ENCODE data around the gene NOTCH3.

DNA sequence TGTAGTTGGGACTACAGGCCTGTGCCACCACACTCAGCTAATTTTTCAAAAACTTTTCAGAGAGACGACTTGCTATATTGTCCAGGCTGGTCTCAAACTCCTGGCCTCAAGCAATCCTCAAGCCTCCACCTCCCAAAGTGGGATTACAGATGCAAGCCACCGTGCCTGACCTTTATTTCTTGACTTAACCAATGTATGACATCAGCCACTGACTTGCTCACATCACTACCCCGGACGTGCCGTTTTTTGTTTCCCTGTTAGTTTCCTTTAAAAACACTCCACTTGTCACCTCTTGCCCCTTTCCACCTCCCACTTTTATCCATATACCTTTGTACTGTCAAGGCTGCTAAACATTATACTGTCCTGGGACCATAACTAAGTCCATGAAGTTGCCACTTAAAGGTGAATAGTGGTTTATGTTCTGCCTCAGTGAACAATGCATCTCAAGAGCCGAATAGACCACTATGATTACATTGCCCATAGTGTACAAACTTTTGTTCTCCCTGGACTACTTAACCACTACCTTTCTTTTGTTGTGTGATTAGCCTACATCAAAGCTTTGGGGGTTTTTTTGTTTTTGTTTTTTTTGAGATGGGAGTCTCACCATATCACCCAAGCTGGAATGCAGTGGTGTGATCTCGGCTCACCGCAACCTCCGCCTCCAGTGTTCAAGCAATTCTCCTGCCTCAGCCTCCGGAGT is 33.8 kb upstream of the NOTCH3 start:
- TF ChIP-seq, protein P1, sequence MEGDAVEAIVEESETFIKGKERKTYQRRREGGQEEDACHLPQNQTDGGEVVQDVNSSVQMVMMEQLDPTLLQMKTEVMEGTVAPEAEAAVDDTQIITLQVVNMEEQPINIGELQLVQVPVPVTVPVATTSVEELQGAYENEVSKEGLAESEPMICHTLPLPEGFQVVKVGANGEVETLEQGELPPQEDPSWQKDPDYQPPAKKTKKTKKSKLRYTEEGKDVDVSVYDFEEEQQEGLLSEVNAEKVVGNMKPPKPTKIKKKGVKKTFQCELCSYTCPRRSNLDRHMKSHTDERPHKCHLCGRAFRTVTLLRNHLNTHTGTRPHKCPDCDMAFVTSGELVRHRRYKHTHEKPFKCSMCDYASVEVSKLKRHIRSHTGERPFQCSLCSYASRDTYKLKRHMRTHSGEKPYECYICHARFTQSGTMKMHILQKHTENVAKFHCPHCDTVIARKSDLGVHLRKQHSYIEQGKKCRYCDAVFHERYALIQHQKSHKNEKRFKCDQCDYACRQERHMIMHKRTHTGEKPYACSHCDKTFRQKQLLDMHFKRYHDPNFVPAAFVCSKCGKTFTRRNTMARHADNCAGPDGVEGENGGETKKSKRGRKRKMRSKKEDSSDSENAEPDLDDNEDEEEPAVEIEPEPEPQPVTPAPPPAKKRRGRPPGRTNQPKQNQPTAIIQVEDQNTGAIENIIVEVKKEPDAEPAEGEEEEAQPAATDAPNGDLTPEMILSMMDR (IDR thresholded peaks at IDR 0.05), result no peak
- no peak for TF ChIP-seq POLR2A (IDR thresholded peaks at IDR 0.05)
